PC-9 (cell line): ENCODE data around the gene DAAM1.

ENCODE experiments used
- EZH2 ChIP-seq: fragments of 200-600 bp; sonication (generic); IDR thresholded peaks from 2 replicates; pipeline ENCODE4 v1.8.0; 2017; ENCODE audit warnings: antibody characterized with exemption, low read depth
- TF ChIP-seq, protein P1 (sequence below): fragments of 200-600 bp; sonication (generic); conservative IDR thresholded peaks from 2 replicates; pipeline ENCODE4 v1.6.1; 2017; ENCODE audit warnings: mixed run types, antibody characterized with exemption, mild to moderate bottlenecking, moderate library complexity

DNA sequence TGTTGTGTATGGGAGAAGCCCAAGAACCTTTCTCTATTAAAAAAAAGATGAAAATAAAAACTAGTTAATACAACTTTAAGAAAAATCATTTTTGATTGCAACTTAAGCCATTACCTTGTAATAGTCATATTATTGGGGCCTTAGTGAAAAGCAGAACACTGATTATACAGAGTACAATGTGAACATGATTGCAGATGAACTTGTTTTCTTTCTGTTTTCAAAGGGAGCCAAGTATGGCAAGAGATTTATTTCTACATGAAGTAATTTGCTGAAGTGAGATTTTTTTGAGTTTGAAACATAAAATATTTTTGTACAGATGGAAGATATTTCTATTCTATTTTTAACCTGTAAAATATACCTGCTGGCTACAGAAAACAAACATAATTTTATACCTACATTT is 171.8 kb downstream of the DAAM1 start:
- TF ChIP-seq, protein P1, sequence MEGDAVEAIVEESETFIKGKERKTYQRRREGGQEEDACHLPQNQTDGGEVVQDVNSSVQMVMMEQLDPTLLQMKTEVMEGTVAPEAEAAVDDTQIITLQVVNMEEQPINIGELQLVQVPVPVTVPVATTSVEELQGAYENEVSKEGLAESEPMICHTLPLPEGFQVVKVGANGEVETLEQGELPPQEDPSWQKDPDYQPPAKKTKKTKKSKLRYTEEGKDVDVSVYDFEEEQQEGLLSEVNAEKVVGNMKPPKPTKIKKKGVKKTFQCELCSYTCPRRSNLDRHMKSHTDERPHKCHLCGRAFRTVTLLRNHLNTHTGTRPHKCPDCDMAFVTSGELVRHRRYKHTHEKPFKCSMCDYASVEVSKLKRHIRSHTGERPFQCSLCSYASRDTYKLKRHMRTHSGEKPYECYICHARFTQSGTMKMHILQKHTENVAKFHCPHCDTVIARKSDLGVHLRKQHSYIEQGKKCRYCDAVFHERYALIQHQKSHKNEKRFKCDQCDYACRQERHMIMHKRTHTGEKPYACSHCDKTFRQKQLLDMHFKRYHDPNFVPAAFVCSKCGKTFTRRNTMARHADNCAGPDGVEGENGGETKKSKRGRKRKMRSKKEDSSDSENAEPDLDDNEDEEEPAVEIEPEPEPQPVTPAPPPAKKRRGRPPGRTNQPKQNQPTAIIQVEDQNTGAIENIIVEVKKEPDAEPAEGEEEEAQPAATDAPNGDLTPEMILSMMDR, result no peak
- TF ChIP-seq EZH2, result no peak
